GM19238 (cell line): Measurements from ENCODE around the gene SETD2.
A peak's percentile ranks its signal among the peaks of the same experiment; 100 is the strongest.
"Not testable (repeated sequence)": the region's sequence is repeated elsewhere in the genome, so short reads cannot be mapped to it uniquely, and the experiment has no call there.

Experiments
- DNase-seq: peaks from one replicate; pipeline ENCODE4 v3.0.0; 2011; ENCODE audit warnings: low spot score; ENCODE audit not compliant: insufficient read length

Gene SETD2

GRCh38 chr3:47156396-47156795 lies 7.5 kb downstream of the SETD2 start:
- no peak for DNase-seq

- DNase-seq, result no peak
Observed at GRCh38 chr3:47152578-47152977, 11.3 kb downstream of the SETD2 start.

GRCh38 chr3:47151836-47152235 lies 12.1 kb downstream of the SETD2 start:
- no peak for DNase-seq

- DNase-seq, result no peak
Observed at GRCh38 chr3:47149339-47149933, 14.5 kb downstream of the SETD2 start.

DNA sequence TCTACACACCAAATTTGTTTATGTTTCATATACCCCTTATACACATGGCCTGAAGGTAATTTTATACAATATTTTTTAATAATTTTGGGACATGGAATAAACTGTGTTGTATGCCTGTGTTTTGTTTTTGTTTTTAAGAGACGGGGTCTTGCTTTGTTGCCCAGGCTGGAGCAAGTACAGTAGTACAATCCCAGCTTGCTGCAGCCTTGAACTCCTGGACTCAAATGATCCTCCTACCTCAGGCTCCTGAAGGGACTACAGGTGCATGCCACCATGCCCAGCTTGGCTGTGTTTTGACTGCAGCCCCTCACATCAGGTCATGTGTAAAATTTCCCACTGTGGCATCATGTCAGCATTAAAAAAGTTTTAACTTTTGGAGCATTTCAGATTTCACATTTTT lies 18.6 kb downstream of the SETD2 start:
- DNase-seq, result no peak

GRCh38 chr3:47143068-47143467 lies 20.8 kb downstream of the SETD2 start:
- no peak for DNase-seq

DNA sequence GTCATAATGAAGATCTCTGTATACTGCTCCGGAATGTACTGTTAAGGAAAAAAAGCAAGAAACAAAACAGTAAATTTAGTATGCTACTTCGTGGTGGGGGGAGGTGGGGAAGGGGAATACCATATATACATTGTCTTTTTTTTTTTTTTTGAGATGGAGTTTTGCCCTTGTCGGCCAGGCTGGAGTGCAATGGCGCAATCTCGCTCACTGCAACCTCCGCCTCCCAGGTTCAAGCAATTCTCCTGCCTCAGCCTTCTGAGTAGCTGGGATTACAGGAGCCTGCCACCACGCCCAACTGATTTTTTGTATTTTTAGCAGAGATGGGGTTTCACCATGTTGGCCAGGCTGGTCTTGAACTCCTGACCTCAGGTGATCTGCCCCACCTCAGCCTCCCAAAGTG lies 21.4 kb downstream of the SETD2 start:
- DNase-seq, result not testable (repeated sequence)

DNA sequence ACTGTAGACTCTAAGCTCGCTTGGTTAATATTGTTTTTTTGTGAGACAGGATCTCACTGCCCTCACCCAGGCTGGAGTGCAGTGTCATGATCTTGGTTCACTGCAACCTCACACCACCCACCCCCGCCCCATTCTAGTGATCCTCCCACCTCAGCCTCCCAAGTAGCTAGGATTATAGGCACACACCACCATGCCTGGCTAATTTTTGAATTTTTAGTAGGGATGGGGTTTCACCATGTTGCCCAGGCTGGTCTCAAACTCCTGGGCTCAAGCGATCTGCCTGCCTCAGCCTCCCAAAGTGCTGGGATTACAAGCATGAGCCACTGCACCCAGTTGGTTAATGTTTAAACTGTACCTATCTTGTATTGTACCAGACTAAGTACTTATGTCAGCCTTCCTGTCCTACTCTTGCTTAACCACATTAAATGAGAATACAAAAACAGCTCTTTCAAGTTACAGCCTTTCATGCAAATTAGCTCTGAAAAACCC lies 22.9 kb downstream of the SETD2 start:
- peak; percentile 40 for DNase-seq

DNA sequence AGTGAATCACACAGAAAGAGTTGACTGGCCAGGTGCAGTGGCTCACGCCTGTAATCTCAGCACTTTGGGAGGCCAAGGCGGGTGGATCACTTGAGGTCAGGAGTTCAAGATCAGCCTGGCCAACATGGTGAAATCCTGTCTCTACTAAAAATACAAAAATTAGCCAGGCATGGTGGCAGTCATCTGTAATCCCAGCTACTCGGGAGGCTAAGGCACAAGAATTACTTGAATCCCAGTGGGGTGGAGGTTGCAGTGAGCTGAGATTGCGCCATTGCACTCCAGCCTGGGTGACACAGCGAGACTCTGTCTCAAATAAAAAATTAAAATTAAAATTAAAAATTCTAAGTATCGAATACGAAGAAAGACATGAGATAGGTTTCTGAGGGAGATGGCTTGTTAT lies 23.4 kb downstream of the SETD2 start:
- not testable (repeated sequence) for DNase-seq

- no peak for DNase-seq
Observed at GRCh38 chr3:47134311-47134710, 29.6 kb downstream of the SETD2 start.

GRCh38 chr3:47133641-47134040 lies 30.3 kb downstream of the SETD2 start:
- no peak for DNase-seq

DNA sequence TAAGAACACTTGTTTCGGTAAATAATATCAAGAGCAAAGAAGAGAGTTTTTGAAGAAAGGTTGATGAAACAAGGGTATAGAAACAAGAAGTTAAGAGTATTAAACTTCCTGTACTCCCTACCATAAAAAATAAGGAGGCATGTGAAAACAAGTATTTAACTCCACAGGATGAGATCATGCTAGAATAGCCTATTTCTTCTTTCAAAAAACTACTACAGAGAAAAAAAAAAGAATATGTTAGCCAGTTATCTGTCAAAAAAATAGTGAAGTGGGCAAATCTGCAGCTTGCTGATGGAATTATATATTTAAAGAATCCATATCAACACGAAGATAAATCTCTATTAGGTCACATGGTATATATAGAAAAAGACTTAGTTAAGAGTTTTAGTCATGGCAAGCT lies 33.4 kb downstream of the SETD2 start:
- no peak for DNase-seq

DNA sequence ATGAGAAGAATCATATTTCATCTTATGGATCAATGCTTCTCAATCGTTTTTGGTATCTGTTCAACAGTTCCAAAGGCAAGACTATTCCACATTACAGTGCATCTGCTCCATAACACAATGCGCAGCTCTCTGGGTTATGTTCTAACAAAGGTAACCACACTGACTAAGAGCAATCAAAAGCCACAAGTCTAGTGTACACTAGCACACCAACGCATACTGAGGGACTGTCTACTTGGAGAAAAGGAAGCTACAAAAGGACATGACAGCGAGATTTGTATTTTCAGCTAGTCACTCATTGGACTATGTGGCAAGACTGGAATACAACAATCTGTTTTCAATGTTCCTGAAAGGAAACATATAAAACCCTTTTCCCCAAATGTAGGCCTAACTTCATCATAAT lies 35.8 kb downstream of the SETD2 start:
- no peak for DNase-seq

DNA sequence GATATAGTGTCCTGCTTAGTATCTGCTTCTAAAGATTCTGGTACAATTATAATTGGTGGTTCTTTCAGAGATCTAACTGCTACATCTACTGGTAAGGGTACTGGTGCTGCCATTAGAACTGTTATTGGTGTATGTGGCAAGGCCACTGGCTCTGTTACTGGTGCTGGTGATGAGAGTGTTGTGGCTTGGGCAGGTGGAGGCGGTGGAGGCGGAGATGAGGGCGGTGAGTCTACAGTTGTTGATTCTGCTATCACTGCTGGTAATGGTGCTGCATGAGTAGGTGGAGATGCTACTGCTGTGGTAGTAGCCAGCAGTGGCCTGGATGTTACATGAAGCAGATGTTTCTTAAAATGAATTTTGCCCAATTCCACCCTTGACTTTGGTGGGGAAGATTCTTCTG lies 40.1 kb downstream of the SETD2 start:
- DNase-seq, result no peak

DNA sequence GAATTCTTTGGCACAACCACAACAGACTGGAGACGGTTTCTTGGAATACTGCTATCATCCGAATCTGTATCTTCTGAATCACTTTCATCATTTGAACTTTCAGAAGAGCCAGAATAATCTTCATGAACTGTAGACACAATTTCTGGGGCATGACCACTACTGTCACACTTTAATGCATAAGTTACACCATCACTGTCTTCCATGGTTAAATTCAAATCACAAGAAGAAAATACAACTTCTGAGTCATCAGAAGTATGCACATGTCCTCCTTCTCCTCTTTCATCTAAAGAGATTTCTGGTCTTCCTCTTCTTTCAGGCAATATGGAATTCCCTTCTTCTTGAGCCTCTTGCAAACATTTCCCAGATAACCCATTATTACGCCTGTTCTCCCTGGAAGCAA lies 42.5 kb downstream of the SETD2 start:
- DNase-seq, result no peak

GRCh38 chr3:47120138-47120537 lies 43.8 kb downstream of the SETD2 start:
- no peak for DNase-seq

GRCh38 chr3:47119387-47119786 lies 44.5 kb downstream of the SETD2 start:
- not testable (repeated sequence) for DNase-seq

DNA sequence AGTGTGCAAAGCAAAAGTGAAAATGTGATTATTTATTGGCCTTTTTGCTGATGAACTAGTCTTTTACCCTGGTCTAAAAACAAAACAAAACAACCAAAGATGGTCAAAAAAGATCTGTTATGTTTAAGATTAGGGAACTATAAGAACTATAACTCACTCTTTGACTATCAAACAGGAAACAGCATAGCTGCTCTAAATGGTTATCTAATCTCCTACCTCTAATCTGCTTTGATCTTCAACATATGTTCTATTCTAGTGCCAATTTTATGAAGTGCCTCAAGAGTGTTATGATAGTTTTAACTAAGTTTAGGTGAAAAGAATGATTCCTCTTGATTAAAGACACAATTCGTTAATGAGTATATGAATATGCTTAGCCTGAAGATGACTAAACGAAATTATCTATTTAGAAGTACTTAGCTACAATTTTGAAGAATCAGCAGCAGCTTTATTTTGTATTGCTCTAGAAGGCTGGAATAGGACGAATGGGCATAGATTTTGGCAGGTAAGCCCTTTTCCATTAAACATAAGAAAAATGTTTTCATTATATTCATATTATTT lies 46.0 kb downstream of the SETD2 start:
- DNase-seq, result no peak

DNA sequence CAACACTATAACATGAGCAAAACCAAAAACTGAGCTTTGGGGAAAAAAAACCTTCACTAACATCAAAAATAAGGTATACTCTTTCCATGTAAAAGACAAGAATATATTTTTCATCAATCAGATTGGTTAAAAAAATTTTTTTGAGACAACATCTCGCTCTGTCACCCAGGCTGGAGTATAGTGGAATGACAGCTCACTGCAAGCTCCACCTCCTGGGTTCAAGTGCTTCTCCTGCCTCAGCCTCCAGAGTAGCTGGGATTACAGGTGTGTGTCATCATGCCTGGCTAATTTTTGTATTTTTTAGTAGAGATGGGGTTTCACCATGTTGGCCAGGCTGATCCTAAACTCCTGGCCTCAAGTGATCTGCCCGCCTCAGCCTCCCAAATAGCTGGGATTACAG lies 48.4 kb downstream of the SETD2 start:
- DNase-seq, result not testable (repeated sequence)

DNA sequence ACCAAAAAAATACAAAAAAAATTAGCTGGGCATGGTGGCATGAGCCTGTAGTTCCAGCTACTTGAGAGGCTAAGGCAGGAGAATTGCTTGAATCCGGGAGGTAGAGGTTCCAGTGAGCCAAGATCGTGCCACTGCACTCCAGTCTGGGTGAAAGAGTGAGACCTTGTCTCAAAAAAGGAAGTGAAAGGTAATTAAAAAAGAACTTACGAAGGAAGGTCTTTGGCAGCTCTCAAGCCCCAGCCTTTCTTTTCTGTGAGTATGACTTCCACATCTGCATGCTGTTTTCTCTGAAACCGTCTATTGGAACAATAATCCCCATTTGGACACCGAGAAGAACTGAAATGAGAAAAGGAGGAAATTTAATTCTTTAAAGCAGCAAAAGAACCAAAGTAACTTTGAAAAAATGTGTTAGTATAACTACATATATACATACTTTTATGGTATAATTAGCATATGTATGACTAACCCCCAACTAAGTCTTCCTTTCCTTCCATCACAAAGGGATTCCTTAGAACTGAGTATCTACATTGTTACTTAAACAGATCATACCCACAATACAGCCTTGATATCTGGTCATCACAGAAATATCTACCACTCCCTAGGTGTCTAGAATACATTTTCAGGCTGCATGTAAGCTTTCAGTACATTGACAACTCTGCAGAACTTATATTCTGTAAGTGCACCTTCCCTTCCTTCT lies 50.1 kb downstream of the SETD2 start:
- no peak for DNase-seq

DNA sequence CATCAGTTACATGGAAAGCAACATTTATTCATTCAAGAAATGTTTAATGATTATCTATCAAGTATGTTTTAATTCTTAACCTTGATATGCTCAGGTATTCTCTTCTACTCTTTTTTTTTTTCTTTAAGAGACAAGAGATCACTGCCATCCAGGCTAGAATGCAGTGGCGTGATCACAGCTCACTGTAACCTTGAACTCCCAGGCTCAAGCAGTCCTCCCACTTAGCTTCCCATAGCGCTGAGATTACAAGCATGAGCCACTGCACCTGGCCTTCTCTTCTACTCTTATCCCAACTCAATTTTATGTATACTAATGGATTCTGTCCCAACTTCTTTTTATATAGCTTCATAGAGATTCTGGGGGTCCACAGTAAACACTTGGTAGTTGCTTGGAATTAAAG lies 50.9 kb downstream of the SETD2 start:
- DNase-seq, result no peak

DNA sequence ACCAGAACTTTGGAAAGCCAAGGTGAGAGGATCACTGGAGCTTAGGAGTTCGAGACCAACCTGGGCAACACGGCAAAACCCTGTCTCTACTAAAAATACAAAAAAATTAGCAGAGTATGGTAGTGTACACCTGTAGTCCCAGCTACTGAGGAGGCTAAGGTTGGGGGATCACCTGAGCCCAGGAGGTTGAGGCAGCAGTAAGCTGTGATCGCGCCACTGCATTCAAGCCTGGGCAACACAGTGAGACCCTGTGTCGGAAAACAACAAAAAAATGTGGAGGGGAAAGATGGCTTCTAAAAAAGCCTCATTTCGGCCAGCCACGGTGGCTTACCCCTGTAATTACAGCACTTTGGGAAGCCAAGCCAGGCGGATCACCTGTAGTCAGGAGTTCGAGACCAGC lies 54.5 kb downstream of the SETD2 start:
- no peak for DNase-seq

GRCh38 chr3:47108546-47108945 lies 55.4 kb downstream of the SETD2 start:
- no peak for DNase-seq
